ENCODE measurements around the gene COP1.

- TF ChIP-seq PATZ1 (CRISPR knock-in tag; IDR thresholded peaks at IDR 0.05; ENCODE audit: borderline replicate concordance) (no peak), OSR1 (CRISPR knock-in tag; IDR thresholded peaks at IDR 0.05) (no peak), TCF4 (CRISPR knock-in tag; IDR thresholded peaks at IDR 0.05; ENCODE audit: borderline replicate concordance) (no peak), ZC3H10 (CRISPR knock-in tag; IDR thresholded peaks at IDR 0.05) (no peak), TSHZ2 (CRISPR knock-in tag; IDR thresholded peaks at IDR 0.05) (no peak), ZFP3 (CRISPR knock-in tag; IDR thresholded peaks at IDR 0.05) (no peak), GLIS3 (CRISPR knock-in tag; IDR thresholded peaks at IDR 0.05) (no peak), CSDC2 (CRISPR knock-in tag; IDR thresholded peaks at IDR 0.05) (no peak), POU6F1 (CRISPR knock-in tag; IDR thresholded peaks at IDR 0.05; ENCODE audit: borderline replicate concordance, low read depth) (no peak), ISL1 (CRISPR knock-in tag; IDR thresholded peaks at IDR 0.05) (no peak), ESRRG (CRISPR knock-in tag; IDR thresholded peaks at IDR 0.05) (no peak), ZNF8 (CRISPR knock-in tag; IDR thresholded peaks at IDR 0.05) (no peak), ZNF70 (CRISPR knock-in tag; IDR thresholded peaks at IDR 0.05) (no peak), CREB5 (CRISPR knock-in tag; IDR thresholded peaks at IDR 0.05; ENCODE audit: low read depth) (no peak)
Observed at GRCh38 chr1:176098560-176098959, 108.5 kb downstream of the COP1 start.

Measured in SK-N-SH treated with all-trans-retinoic acid at 6 μM for 48 hours (cell line).